KMS-11 (cell line): ENCODE data around the gene LMCD1.

Source experiments
- H2AFZ ChIP-seq: fragments of 200-600 bp; sonication (generic); 2 replicates; pipeline ENCODE4 v1.6.1; 2016; ENCODE audit warnings: antibody characterized with exemption, mixed run types, low read depth
- H3K27ac ChIP-seq: fragments of 200-600 bp; sonication (generic); 2 replicates; pipeline ENCODE4 v1.6.1; 2016; ENCODE audit warnings: mild to moderate bottlenecking, mixed run types
- H3K27me3 ChIP-seq: fragments of 200-600 bp; sonication (generic); 2 replicates; pipeline ENCODE4 v1.6.1; 2017; ENCODE audit warnings: mild to moderate bottlenecking, low read depth, mixed run types, moderate library complexity; ENCODE audit not compliant: insufficient read depth
- H3K36me3 ChIP-seq: fragments of 200-600 bp; sonication (generic); 2 replicates; pipeline ENCODE4 v1.6.1; 2017; ENCODE audit warnings: mild to moderate bottlenecking, mixed run types; ENCODE audit not compliant: insufficient read depth
- H3K4me1 ChIP-seq: fragments of 200-600 bp; sonication (generic); 2 replicates; pipeline ENCODE4 v1.6.1; 2016; ENCODE audit warnings: mild to moderate bottlenecking, low read depth, mixed run types; ENCODE audit not compliant: poor library complexity, severe bottlenecking
- H3K4me2 ChIP-seq: fragments of 200-600 bp; sonication (generic); 2 replicates; pipeline ENCODE4 v1.7.0; 2016; ENCODE audit warnings: mild to moderate bottlenecking, mixed run types
- H3K4me3 ChIP-seq: fragments of 200-600 bp; sonication (generic); IDR thresholded peaks from 2 replicates; pipeline ENCODE4 v1.6.1; 2017; ENCODE audit warnings: low read depth, low read length, mixed read lengths; ENCODE audit not compliant: insufficient read depth
- H3K79me2 ChIP-seq: fragments of 200-600 bp; sonication (generic); 2 replicates; pipeline ENCODE4 v1.6.1; 2016; ENCODE audit warnings: low read depth, mixed run types; ENCODE audit not compliant: insufficient read depth
- H3K9ac ChIP-seq: fragments of 200-600 bp; sonication (generic); 2 replicates; pipeline ENCODE4 v1.6.1; 2016; ENCODE audit warnings: mild to moderate bottlenecking, mixed run types
- H4K20me1 ChIP-seq: fragments of 200-600 bp; sonication (generic); 2 replicates; pipeline ENCODE4 v1.6.1; 2016; ENCODE audit warnings: mild to moderate bottlenecking, mixed run types; ENCODE audit not compliant: insufficient read depth
- TF ChIP-seq, protein P1 (sequence below): fragments of 200-600 bp; sonication (generic); conservative IDR thresholded peaks from 2 replicates; pipeline ENCODE4 v1.6.1; 2017; ENCODE audit warnings: low read depth, mild to moderate bottlenecking, antibody characterized with exemption, low read length, moderate library complexity, mixed read lengths

Gene LMCD1

DNA sequence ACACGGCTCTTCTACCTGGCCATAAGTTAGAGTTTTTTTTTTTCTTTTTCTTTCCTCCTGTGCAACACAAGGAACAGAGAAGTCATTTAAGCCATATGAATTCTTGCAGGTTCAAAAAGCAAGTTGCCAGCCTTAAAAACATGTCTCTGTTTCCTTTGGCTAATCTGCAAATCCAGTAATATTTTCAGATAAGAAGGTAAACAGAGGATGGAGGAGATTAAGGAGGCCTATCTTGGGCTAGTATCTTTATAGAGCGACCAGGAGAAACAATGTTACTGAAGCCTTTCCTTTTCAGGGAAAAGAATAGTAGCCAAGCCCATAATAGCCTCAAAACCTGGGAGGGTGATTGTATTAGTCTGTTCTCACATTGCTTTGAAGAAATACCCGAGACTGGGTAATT, 20.9 kb upstream of the LMCD1 start:
- Histone ChIP-seq H3K79me2 (no peaks in the 10 kb centered on the region), H3K9ac (no peak overlapping the region), H3K4me1 (no peaks in the 10 kb centered on the region), H4K20me1 (no peaks in the 10 kb centered on the region), H3K4me2 (no peak overlapping the region), H3K4me3 (no peak overlapping the region), H3K36me3 (no peaks in the 10 kb centered on the region), H3K27ac (no peak overlapping the region), H3K27me3 (no peaks in the 10 kb centered on the region), H2AFZ (no peak overlapping the region)
- TF ChIP-seq, protein P1, sequence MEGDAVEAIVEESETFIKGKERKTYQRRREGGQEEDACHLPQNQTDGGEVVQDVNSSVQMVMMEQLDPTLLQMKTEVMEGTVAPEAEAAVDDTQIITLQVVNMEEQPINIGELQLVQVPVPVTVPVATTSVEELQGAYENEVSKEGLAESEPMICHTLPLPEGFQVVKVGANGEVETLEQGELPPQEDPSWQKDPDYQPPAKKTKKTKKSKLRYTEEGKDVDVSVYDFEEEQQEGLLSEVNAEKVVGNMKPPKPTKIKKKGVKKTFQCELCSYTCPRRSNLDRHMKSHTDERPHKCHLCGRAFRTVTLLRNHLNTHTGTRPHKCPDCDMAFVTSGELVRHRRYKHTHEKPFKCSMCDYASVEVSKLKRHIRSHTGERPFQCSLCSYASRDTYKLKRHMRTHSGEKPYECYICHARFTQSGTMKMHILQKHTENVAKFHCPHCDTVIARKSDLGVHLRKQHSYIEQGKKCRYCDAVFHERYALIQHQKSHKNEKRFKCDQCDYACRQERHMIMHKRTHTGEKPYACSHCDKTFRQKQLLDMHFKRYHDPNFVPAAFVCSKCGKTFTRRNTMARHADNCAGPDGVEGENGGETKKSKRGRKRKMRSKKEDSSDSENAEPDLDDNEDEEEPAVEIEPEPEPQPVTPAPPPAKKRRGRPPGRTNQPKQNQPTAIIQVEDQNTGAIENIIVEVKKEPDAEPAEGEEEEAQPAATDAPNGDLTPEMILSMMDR, result no peak

DNA sequence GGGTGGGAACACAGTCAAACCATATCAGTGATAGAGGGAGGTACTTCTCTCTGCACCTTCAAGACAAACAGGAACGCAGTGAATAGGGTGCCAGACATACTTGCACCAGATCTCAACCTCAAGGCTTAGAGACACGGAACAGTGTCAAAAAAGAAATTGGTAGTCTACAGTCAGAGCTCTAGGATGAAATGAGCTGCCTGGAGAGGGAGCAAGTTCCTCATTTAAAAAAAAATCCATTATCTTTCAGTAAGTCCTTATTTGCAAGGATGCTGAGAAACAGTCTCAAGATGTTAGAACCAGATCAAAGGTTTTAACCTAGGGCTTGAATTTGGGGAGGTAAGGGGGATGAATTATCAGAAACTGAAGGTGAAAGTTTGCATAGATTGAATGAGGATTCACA, 20.2 kb upstream of the LMCD1 start:
- H3K4me2 ChIP-seq, result no peak overlapping the region
- H4K20me1 ChIP-seq, result no peaks in the 10 kb centered on the region
- no peaks in the 10 kb centered on the region for H3K4me1 ChIP-seq
- no peaks in the 10 kb centered on the region for H3K27me3 ChIP-seq
- no peak overlapping the region for H3K9ac ChIP-seq
- H3K4me3 ChIP-seq, result no peak overlapping the region
- no peak overlapping the region for H2AFZ ChIP-seq
- no peaks in the 10 kb centered on the region for H3K79me2 ChIP-seq
- no peak overlapping the region for H3K27ac ChIP-seq
- TF ChIP-seq, protein P1, result no peak
- no peaks in the 10 kb centered on the region for H3K36me3 ChIP-seq

DNA sequence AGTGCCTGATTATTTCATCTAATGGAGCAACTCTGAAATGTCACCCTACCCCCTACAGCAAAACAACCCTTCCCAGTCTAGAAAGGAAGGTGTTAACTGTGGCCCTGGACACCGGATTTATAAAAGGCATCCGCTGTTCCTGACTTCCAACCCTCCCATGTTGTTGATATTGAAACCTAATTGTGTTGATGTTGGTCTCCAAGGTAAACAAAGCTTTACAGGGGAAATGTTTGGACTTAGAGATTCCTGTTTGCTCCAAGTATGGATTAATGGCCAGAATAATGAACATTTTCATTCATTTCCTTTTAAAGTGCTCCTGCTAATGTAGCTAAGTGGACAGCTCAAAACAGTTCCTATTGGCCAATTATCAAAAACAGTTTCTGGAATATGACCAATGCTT, 19.4 kb upstream of the LMCD1 start:
- Histone ChIP-seq H3K27ac (no peak overlapping the region), H3K36me3 (no peaks in the 10 kb centered on the region), H4K20me1 (no peaks in the 10 kb centered on the region), H2AFZ (no peak overlapping the region), H3K9ac (no peak overlapping the region), H3K4me2 (no peak overlapping the region), H3K4me3 (no peak overlapping the region), H3K79me2 (no peaks in the 10 kb centered on the region), H3K27me3 (no peaks in the 10 kb centered on the region), H3K4me1 (no peaks in the 10 kb centered on the region)
- TF ChIP-seq, protein P1, result no peak

DNA sequence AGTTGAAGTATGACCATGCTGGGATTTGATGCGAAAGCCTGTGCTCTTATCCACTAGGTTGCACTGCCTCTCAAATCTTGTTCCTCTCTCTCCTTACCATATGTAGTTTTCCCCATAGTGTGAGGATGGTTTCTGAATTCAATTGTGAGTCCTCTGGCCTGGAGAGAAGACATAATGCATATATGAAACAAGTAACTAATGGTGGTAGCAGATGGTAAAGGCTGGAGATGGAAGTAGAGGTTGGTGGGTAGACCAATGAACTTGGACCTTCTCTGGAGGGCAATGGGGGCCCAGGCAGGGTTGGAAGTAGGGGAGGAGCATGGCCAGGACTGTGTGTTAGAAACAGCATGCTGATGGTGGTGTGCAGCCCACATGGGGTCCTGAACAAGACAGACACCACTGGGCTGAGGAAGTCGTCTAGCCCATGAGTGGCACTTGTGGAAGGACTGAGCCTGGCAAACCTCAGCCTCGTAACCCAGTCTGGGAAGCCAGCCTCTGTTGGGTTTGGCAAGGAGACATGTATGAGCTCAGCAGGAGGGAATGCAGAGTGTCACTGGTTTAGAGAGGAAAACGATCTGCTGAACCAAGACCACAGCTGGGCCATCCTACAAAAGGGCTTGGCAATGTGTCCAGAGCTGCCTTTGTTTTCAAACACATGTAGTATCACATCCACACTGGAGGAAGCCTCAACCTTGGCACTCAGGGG, 18.5 kb upstream of the LMCD1 start:
- Histone ChIP-seq H3K36me3 (no peaks in the 10 kb centered on the region), H3K4me2 (no peak overlapping the region), H3K9ac (no peak overlapping the region), H2AFZ (no peak overlapping the region), H3K4me3 (no peak overlapping the region), H3K27me3 (no peaks in the 10 kb centered on the region), H3K79me2 (no peaks in the 10 kb centered on the region), H3K4me1 (no peaks in the 10 kb centered on the region), H4K20me1 (no peaks in the 10 kb centered on the region), H3K27ac (no peak overlapping the region)
- TF ChIP-seq, protein P1, result no peak
